ENCODE measurements around the gene GPR160. TPM values are rescaled to one million over a fixed set of nuclear protein-coding genes. Genes with fewer than 3 reads are reported as not detected.

Gene GPR160
- total and polyA plus RNA-seq, 10 of the 15 experiments (the other 5 are each of a cell fraction or from before 2014, with no cell fraction given): 1.2 to 57.7 (median 30.9) TPM

- Histone ChIP-seq H4K20me1 (ENCODE audit: control insufficient read depth, insufficient read depth) (no peaks in the 10 kb centered on the region), H3K27ac (ENCODE audit: control insufficient read depth, insufficient read depth) (no peak overlapping the region), H3K27me3 (replicated peaks in 1 of 2; ENCODE audit: control insufficient read depth in 2 of 2, insufficient read depth in 2 of 2, low read length in 1 of 2) (no peaks in the 10 kb centered on the region), H3K36me3 (ENCODE audit: control insufficient read depth in 2 of 2, insufficient read depth in 2 of 2, low read length in 1 of 2) (peaks cover 2 to 36% of the 10 kb centered on the region in 2 experiments), H3K79me2 (ENCODE audit: control insufficient read depth, insufficient read depth, low read length) (no peaks in the 10 kb centered on the region; the same call in 1 of the 2 replicates), H3K4me2 (ENCODE audit: control insufficient read depth, insufficient read depth) (no peak overlapping the region), H2AFZ (ENCODE audit: control insufficient read depth, low read depth, low read length) (no peak overlapping the region), H3K4me1 (ENCODE audit: control insufficient read depth, insufficient read depth, low read length) (peaks cover 13% of the 10 kb centered on the region), H3K4me3 (no peak overlapping the region), H3K9ac (ENCODE audit: control insufficient read depth, insufficient read depth, low read length) (no peak overlapping the region), H3K9me3 (replicated peaks; ENCODE audit: control insufficient read depth, insufficient read depth, low read length) (no peaks in the 10 kb centered on the region)
- ATAC-seq (no peak), FAIRE-seq (no peak), DNase-seq (ENCODE audit: low read depth, low spot score) (no peak)
- TF ChIP-seq SP1 (IDR thresholded peaks at IDR 0.05; ENCODE audit: low read depth, low read length) (no peak), TCF7 (IDR thresholded peaks at IDR 0.05; ENCODE audit: borderline replicate concordance) (no peak), BMI1 (IDR thresholded peaks at IDR 0.05; ENCODE audit: borderline replicate concordance) (no peak), IRF3 (IDR thresholded peaks at IDR 0.05) (no peak), SIX5 (IDR thresholded peaks at IDR 0.05; ENCODE audit: low read depth, low read length, severe bottlenecking) (no peak), NFXL1 (IDR thresholded peaks at IDR 0.05; ENCODE audit: borderline replicate concordance) (no peak), CBX3 (IDR thresholded peaks at IDR 0.05; ENCODE audit: borderline replicate concordance, low read depth) (no peak), BRCA1 (IDR thresholded peaks at IDR 0.05; ENCODE audit: low read depth, low read length) (no peak), EZH2 (IDR thresholded peaks at IDR 0.05; ENCODE audit: borderline replicate concordance, control insufficient read depth, low read depth, low read length) (no peak), EED (IDR thresholded peaks at IDR 0.05; ENCODE audit: low read depth) (no peak), SRF (IDR thresholded peaks at IDR 0.05; ENCODE audit: low read depth in 2 of 2, low read length in 2 of 2) (no peak), MTA3 (IDR thresholded peaks at IDR 0.05; ENCODE audit: borderline replicate concordance, low read length) (no peak), RBBP5 (conservative IDR thresholded peaks at IDR 0.05) (no peak), TCF12 (IDR thresholded peaks at IDR 0.05; ENCODE audit: low read depth, low read length) (no peak)
- TF ChIP-seq, protein P1, sequence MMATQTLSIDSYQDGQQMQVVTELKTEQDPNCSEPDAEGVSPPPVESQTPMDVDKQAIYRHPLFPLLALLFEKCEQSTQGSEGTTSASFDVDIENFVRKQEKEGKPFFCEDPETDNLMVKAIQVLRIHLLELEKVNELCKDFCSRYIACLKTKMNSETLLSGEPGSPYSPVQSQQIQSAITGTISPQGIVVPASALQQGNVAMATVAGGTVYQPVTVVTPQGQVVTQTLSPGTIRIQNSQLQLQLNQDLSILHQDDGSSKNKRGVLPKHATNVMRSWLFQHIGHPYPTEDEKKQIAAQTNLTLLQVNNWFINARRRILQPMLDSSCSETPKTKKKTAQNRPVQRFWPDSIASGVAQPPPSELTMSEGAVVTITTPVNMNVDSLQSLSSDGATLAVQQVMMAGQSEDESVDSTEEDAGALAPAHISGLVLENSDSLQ (IDR thresholded peaks at IDR 0.05): no peak
- intact Hi-C loops (cut with micrococcal nuclease; ENCODE audit: unreplicated experiment): no loop called here
- CTCF ChIA-PET: interaction anchor here (1.0 kb wide), 1 partner anchor 8 kb away, joined by 4 read pairs; no protein-coding TSS in a partner anchor
- in situ Hi-C loops (cut with MboI): no loop called here
- POLR2A ChIA-PET: interaction anchor here (0.5 kb wide), 1 partner anchor 94 kb away, joined by 3 read pairs; no protein-coding TSS in a partner anchor
- BruUV-seq (replicated peaks): no TSS peak
- 76% methylated on average over 3 of the region's 3 CpGs for WGBS (ENCODE audit: insufficient coverage, insufficient replicate concordance, low lambda C conversion rate, missing lambda C conversion rate)
- RAD21 ChIA-PET (ENCODE audit: unreplicated experiment): interaction anchor here (1.1 kb wide), 1 partner anchor 35 kb away, joined by 3 read pairs; no protein-coding TSS in a partner anchor
- SMC1A ChIA-PET (ENCODE audit: uncharacterized antibody, unreplicated experiment): interaction anchor here (1.1 to 2.5 kb wide), 4 partner anchors 8 to 28 kb away, joined by 3 to 11 read pairs (median 4); no protein-coding TSS in a partner anchor
These were observed 55.1 kb downstream of the GPR160 start for GRCh38 chr3:170092907-170093306.
